ENCODE data around the gene PARM1. TPM values are rescaled to one million over a fixed set of nuclear protein-coding genes. Genes with fewer than 3 reads are reported as not detected.

Gene PARM1
- total and polyA plus RNA-seq, 2 of the 4 experiments (the other 2 are of a cell fraction), result 0.07 to 0.18 TPM

DNA sequence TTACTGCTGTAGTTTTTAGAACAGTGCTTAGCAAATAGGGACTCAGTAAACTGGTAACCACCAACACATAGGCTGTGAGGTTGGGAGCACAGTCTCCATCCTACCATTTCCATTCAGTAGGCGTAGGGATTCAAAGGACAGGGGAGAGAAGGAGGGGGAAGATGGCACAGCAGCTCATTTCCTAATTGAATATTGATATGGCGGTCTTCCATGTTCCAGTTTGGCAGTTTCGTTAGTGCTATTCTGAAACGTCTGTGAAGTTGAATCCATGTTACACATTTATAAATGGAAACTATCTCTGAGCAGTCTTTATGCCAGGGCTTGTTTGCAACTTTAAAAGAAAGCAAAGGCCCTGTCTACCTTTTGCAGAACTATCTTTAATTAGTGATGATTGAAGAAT is 105.5 kb downstream of the PARM1 start:
- no peak overlapping the region for H2BK15ac ChIP-seq (ENCODE audit: low read depth, low read length)
- H4K5ac ChIP-seq (ENCODE audit: low read depth, low read length), result no peak overlapping the region
- H2AFZ ChIP-seq (replicated peaks; ENCODE audit: low read length, poor library complexity), result no peak overlapping the region
- no peak overlapping the region for H2BK20ac ChIP-seq (ENCODE audit: low read depth, low read length)
- no peak overlapping the region for H2BK5ac ChIP-seq (ENCODE audit: low read depth, low read length, poor library complexity, severe bottlenecking)
- H3K27me3 ChIP-seq (ENCODE audit: control insufficient read depth, insufficient read depth, low read length), result no peaks in the 10 kb centered on the region
- no peak overlapping the region for H3K4ac ChIP-seq (ENCODE audit: low read depth, low read length)
- no peak overlapping the region for H3K4me2 ChIP-seq (ENCODE audit: low read depth, low read length)
- ChIA-PET CTCF (no interaction called here), POLR2A (ENCODE audit: unreplicated experiment) (no interaction called here)
- H3K9me3 ChIP-seq (ENCODE audit: control insufficient read depth, insufficient read depth, low read length), result no peaks in the 10 kb centered on the region
- no peaks in the 10 kb centered on the region for H3K79me1 ChIP-seq (ENCODE audit: low read depth in 1 of 2, low read length in 2 of 2)
- no peaks in the 10 kb centered on the region for H4K20me1 ChIP-seq (ENCODE audit: insufficient read depth, low read length)
- intact Hi-C loops (cut with micrococcal nuclease), result no loop called here
- H3K56ac ChIP-seq (ENCODE audit: extremely low read depth, insufficient read depth, low read length), result no peak overlapping the region
- H3K4me3 ChIP-seq (ENCODE audit: insufficient read depth, low read depth, low read length), result no peak overlapping the region
- no peak overlapping the region for H2AK5ac ChIP-seq (ENCODE audit: low read depth, low read length)
- H4K91ac ChIP-seq (ENCODE audit: insufficient read depth, low read depth, low read length), result no peak overlapping the region
- no peak overlapping the region for H3K14ac ChIP-seq (replicated peaks; ENCODE audit: low read depth, low read length)
- no peak overlapping the region for H2AK9ac ChIP-seq (replicated peaks; ENCODE audit: low read depth, low read length, poor library complexity)
- H3K4me1 ChIP-seq (ENCODE audit: control insufficient read depth, insufficient read depth, low read length), result no peaks in the 10 kb centered on the region
- in situ Hi-C loops (cut with MboI; ENCODE audit: low sequenced_read_pairs), result no loop called here
- no peak overlapping the region for H3K23ac ChIP-seq (ENCODE audit: low read depth, low read length)
- no peak for TF ChIP-seq RFX5 (IDR thresholded peaks at IDR 0.05; ENCODE audit: low read depth, low read length)
- no peak for TF ChIP-seq FOS (IDR thresholded peaks at IDR 0.05; ENCODE audit: low read depth, low read length)
- no peak for TF ChIP-seq MAFK (IDR thresholded peaks at IDR 0.05; ENCODE audit: low read depth, low read length)
- no peak for TF ChIP-seq CHD1 (IDR thresholded peaks at IDR 0.05; ENCODE audit: low read depth, low read length)
- no peak for TF ChIP-seq POLR2A (IDR thresholded peaks at IDR 0.05; ENCODE audit: low read depth, low read length)
- TF ChIP-seq RCOR1 (IDR thresholded peaks at IDR 0.05; ENCODE audit: insufficient replicate concordance, low read length), result no peak
- TF ChIP-seq CEBPB (IDR thresholded peaks at IDR 0.05; ENCODE audit: low read depth, low read length), result no peak
- TF ChIP-seq BHLHE40 (IDR thresholded peaks at IDR 0.05; ENCODE audit: low read depth, low read length), result no peak
- no peak for TF ChIP-seq SMC3 (IDR thresholded peaks at IDR 0.05; ENCODE audit: low read depth, low read length)
- no peak for TF ChIP-seq RAD21 (IDR thresholded peaks at IDR 0.05; ENCODE audit: low read length)
- no peak for TF ChIP-seq MAZ (IDR thresholded peaks at IDR 0.05; ENCODE audit: borderline replicate concordance, low read depth, low read length)
- no peak for TF ChIP-seq NFE2L2 (IDR thresholded peaks at IDR 0.05; ENCODE audit: low read depth, low read length)
- DNase-seq (no peak), ATAC-seq (ENCODE audit: low read depth) (no peak)
- no TSS peak for BruUV-seq (replicated peaks)
- H4K8ac ChIP-seq (ENCODE audit: low read depth in 2 of 2, low read length in 2 of 2), result no peak overlapping the region
- no peak overlapping the region for H2BK120ac ChIP-seq (ENCODE audit: low read depth, low read length)
- WGBS, 2 experiments (ENCODE audit: extremely low coverage in 2 of 2, insufficient read length in 1 of 2), result no CpG with 5 or more reads among the region's 4 CpGs
- dilution Hi-C loops (cut with HindIII; ENCODE audit: low sequenced_read_pairs, unreplicated experiment), result no loop called here
- no peak overlapping the region for H3K9ac ChIP-seq (ENCODE audit: low read depth, low read length)
- no peaks in the 10 kb centered on the region for H3K36me3 ChIP-seq (ENCODE audit: control insufficient read depth, insufficient read depth, low read length)
- H3K18ac ChIP-seq (ENCODE audit: low read depth, low read length), result no peak overlapping the region
- H3K27ac ChIP-seq (ENCODE audit: insufficient read depth, low read length), result no peak overlapping the region
- no peaks in the 10 kb centered on the region for H3K9me1 ChIP-seq (ENCODE audit: insufficient read depth, low read length)
